ENCODE results near the gene IFIT3.
"Not testable (repeated sequence)": the region's sequence is repeated elsewhere in the genome, so short reads cannot be mapped to it uniquely, and the experiment has no call there.

IFIT3 gene

GRCh38 chr10:89303161-89303560 lies 24.6 kb upstream of the IFIT3 start:
- no peak for DNase-seq

GRCh38 chr10:89304026-89304425 lies 23.8 kb upstream of the IFIT3 start:
- no peak for DNase-seq

- DNase-seq = no peak
Observed at GRCh38 chr10:89304446-89304845, 23.4 kb upstream of the IFIT3 start.

GRCh38 chr10:89304925-89305324 lies 22.9 kb upstream of the IFIT3 start:
- no peak for DNase-seq

- DNase-seq = no peak
Observed at GRCh38 chr10:89305766-89306433, 21.9 kb upstream of the IFIT3 start.

GRCh38 chr10:89306434-89307268 lies 21.1 kb upstream of the IFIT3 start:
- no peak for DNase-seq

GRCh38 chr10:89307269-89307577 lies 20.6 kb upstream of the IFIT3 start:
- no peak for DNase-seq

- DNase-seq = no peak
Observed at GRCh38 chr10:89308266-89308665, 19.5 kb upstream of the IFIT3 start.

GRCh38 chr10:89308736-89309135 lies 19.1 kb upstream of the IFIT3 start:
- no peak for DNase-seq

- DNase-seq = no peak
Observed at GRCh38 chr10:89309156-89310055, 18.4 kb upstream of the IFIT3 start.

GRCh38 chr10:89310056-89310893 lies 17.5 kb upstream of the IFIT3 start:
- no peak for DNase-seq

- DNase-seq = no peak
Observed at GRCh38 chr10:89312973-89313372, 14.8 kb upstream of the IFIT3 start.

GRCh38 chr10:89314676-89315075 lies 13.1 kb upstream of the IFIT3 start:
- DNase-seq = no peak

GRCh38 chr10:89318047-89318446 lies 9.8 kb upstream of the IFIT3 start:
- not testable (repeated sequence) for DNase-seq

GRCh38 chr10:89325081-89325480 lies 2.7 kb upstream of the IFIT3 start:
- DNase-seq = not testable (repeated sequence)

GRCh38 chr10:89325856-89326255 lies 1.9 kb upstream of the IFIT3 start:
- not testable (repeated sequence) for DNase-seq

- DNase-seq = no peak
Observed at GRCh38 chr10:89329151-89329550, 1.4 kb downstream of the IFIT3 start.

- not testable (repeated sequence) for DNase-seq
Observed at GRCh38 chr10:89330014-89330413, 2.2 kb downstream of the IFIT3 start.

- DNase-seq = no peak
Observed at GRCh38 chr10:89330537-89331212, 2.9 kb downstream of the IFIT3 start.

GRCh38 chr10:89331487-89332122 lies 3.8 kb downstream of the IFIT3 start:
- DNase-seq = not testable (repeated sequence)

- peak; percentile 42 for DNase-seq
Observed at GRCh38 chr10:89332123-89332633, 4.4 kb downstream of the IFIT3 start.
